Activated CD4-positive, alpha-beta memory T cell treated with anti-CD3 and anti-CD28 coated beads, Interleukin-2, amount 10 ng/mL, durations not matched to agents 7 days and 5 days (primary cell): ENCODE data around the gene PRELID1. TPM values are rescaled to one million over a fixed set of nuclear protein-coding genes. Genes with fewer than 3 reads are reported as not detected.

Source experiments
- CTCF ChIA-PET: fragments of 350-600 bp; sonication (Branson Sonifier 250); formaldehyde crosslinking; loops from one replicate; lab custom pipeline; 2021; ENCODE audit warnings: antibody characterized with exemption, inconsistent platforms; lab: Charles Lee
- POLR2A ChIA-PET: fragments of 350-600 bp; sonication (Branson Sonifier 250); formaldehyde crosslinking; loops from one replicate; lab custom pipeline; 2021; ENCODE audit warnings: antibody characterized with exemption; lab: Charles Lee
- DNase-seq: peaks from one replicate; pipeline ENCODE4 v3.0.0-alpha.2; 2020
- H3K27ac Mint-ChIP-seq: one replicate; pipeline ENCODE4 v1.8.0; 2021; ENCODE audit warnings: mild to moderate bottlenecking, mixed read lengths
- H3K27me3 Mint-ChIP-seq: one replicate; pipeline ENCODE4 v1.8.0; 2021; ENCODE audit warnings: mixed read lengths
- H3K36me3 Mint-ChIP-seq: one replicate; pipeline ENCODE4 v1.8.0; 2021; ENCODE audit warnings: low read depth, mixed read lengths
- H3K4me1 Mint-ChIP-seq: one replicate; pipeline ENCODE4 v1.8.0; 2021; ENCODE audit warnings: mixed read lengths
- H3K4me3 Mint-ChIP-seq: one replicate; pipeline ENCODE4 v1.8.0; 2021; ENCODE audit warnings: mild to moderate bottlenecking, mixed read lengths
- H3K9me3 Mint-ChIP-seq: one replicate; pipeline ENCODE4 v1.8.0; 2021; ENCODE audit warnings: mixed read lengths
- total RNA-seq, 2 experiments: library from RNA; stranded (reverse); gene quantifications; one replicate each; pipeline ENCODE4 v1.2.3, GENCODE V29; 2021

Gene PRELID1
- total RNA-seq, 2 experiments from 2014 or later = 153 to 156 TPM

DNA sequence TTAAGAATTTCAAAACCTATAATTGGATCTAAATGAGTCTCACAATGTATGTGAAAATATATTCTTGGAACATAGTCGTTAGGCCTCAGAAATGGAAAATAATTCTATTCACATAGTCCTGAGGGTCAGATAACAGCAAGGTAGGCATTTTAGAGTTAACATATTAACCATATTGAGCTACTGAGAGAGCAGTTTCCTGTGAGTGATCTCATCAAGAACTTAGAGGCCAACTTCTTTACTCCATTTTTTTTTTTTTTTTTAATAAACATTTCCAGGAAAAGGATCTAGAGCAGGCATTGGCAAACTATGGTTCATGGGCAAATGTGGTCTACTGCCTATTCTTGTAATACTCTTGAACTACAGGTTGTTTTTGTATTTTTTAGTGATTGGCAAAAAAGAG lies 26.7 kb upstream of the PRELID1 start:
- Mint-ChIP-seq H3K27me3 (no peaks in the 10 kb centered on the region), H3K36me3 (peaks cover 55% of the 10 kb centered on the region), H3K27ac (peak overlapping the region; percentile 74), H3K4me1 (peaks cover 15% of the 10 kb centered on the region), H3K9me3 (no peaks in the 10 kb centered on the region), H3K4me3 (no peak overlapping the region)
- ChIA-PET CTCF (interaction anchor here (0.6 to 1.1 kb wide), 5 partner anchors 13 to 275 kb away, joined by 3 to 4 read pairs (median 3); no protein-coding TSS in a partner anchor), POLR2A (interaction anchor here (0.6 to 1.4 kb wide), 5 partner anchors 20 to 163 kb away, joined by 3 to 6 read pairs (median 3); no protein-coding TSS in a partner anchor)
- no peak for DNase-seq

DNA sequence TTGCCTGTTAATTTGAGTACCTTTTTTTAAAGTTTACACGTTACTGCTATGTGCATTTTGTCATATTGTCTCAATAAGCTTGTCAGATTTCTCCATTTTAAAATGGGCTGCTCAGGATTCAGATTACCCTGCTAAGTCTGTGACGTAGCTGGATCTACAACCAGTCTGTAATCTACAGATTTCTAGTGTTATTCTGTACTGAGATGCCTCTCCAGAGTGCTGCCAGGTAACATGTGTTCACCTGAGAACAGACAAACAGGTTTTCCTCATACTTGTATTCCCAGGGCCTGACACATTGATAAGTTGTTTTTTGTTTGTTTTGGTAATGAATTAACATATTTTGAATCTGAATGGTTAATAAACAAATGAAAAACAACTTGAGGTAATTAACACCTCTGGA lies 15.4 kb upstream of the PRELID1 start:
- H3K27me3 Mint-ChIP-seq = no peaks in the 10 kb centered on the region
- ChIA-PET CTCF (interaction anchor here (0.7 kb wide), 1 partner anchor 22 kb away, joined by 3 read pairs; no protein-coding TSS in a partner anchor), POLR2A (interaction anchor here (1.0 kb wide), 1 partner anchor 15 kb away, joined by 3 read pairs; the partner anchor contains the start of genes PRELID1 and RAB24)
- DNase-seq = no peak
- no peaks in the 10 kb centered on the region for H3K9me3 Mint-ChIP-seq
- H3K27ac Mint-ChIP-seq = no peak overlapping the region
- peaks cover 7% of the 10 kb centered on the region for H3K4me1 Mint-ChIP-seq
- H3K36me3 Mint-ChIP-seq = peaks cover 49% of the 10 kb centered on the region
- no peak overlapping the region for H3K4me3 Mint-ChIP-seq

DNA sequence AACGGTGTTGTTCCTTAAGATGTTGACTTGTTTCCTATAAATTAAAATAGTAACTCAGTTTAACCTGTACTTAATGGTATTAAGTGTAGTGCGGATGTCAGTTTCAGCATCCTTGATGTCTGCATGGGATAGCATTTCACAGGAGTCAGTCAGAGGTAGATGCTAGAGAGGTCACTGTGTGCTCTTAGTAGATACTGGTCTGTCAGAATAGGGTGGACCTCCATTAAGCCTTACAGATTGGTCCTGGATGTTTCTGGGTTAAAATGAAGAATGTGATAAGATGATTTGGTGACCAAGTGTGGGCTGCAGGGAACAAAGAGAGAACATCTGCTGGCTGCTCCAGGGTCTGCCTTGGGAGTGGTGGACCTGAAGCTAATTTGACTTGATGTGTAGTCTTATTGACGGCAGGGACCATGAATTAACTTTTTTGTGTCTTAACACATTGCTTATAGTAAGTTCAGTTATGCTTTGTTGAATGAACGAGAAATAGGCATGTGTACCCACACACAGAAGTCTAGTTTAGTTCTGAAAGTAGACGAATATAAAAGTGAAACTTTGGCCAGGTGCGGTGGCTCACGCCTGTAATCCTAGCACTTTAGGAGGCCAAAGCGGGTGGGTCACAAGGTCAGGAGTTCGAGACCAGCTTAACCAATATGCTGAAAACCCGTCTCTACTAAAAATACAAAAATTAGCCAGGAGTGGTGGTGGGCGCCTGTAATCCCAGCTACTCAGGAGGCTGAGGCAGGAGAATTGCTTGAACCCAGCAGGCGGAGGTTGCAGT lies 12.6 kb upstream of the PRELID1 start:
- Mint-ChIP-seq H3K27ac (no peak overlapping the region), H3K36me3 (peaks cover 61% of the 10 kb centered on the region), H3K27me3 (no peaks in the 10 kb centered on the region), H3K9me3 (no peaks in the 10 kb centered on the region), H3K4me3 (no peak overlapping the region), H3K4me1 (peaks cover 18% of the 10 kb centered on the region)
- ChIA-PET CTCF (interaction anchor here (1.9 kb wide), 1 partner anchor 19 kb away, joined by 6 read pairs; no protein-coding TSS in a partner anchor), POLR2A (no interaction called here)
- DNase-seq = no peak

DNA sequence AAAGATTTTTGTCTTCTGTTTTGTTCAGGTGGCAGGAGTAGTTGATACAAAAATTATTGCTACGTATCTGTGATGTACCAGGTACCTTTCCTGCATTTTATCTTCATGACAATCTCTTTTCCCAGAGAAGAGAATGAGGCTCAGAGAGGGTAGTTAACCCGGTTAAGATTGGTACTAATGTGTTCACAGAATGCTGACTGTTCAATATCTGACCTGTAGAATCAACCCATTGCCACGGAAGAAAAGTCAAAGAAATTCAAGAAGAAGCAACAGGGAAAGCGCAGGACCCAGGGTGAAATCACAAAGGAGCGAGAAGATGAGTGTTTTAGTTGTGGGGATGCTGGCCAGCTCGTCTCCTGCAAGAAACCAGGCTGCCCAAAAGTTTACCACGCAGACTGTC lies 11.9 kb upstream of the PRELID1 start:
- H3K4me3 Mint-ChIP-seq = no peak overlapping the region
- H3K27me3 Mint-ChIP-seq = no peaks in the 10 kb centered on the region
- DNase-seq = no peak
- no peaks in the 10 kb centered on the region for H3K9me3 Mint-ChIP-seq
- peaks cover 67% of the 10 kb centered on the region for H3K36me3 Mint-ChIP-seq
- no peak overlapping the region for H3K27ac Mint-ChIP-seq
- ChIA-PET CTCF (no interaction called here), POLR2A (no interaction called here)
- H3K4me1 Mint-ChIP-seq = peaks cover 24% of the 10 kb centered on the region

DNA sequence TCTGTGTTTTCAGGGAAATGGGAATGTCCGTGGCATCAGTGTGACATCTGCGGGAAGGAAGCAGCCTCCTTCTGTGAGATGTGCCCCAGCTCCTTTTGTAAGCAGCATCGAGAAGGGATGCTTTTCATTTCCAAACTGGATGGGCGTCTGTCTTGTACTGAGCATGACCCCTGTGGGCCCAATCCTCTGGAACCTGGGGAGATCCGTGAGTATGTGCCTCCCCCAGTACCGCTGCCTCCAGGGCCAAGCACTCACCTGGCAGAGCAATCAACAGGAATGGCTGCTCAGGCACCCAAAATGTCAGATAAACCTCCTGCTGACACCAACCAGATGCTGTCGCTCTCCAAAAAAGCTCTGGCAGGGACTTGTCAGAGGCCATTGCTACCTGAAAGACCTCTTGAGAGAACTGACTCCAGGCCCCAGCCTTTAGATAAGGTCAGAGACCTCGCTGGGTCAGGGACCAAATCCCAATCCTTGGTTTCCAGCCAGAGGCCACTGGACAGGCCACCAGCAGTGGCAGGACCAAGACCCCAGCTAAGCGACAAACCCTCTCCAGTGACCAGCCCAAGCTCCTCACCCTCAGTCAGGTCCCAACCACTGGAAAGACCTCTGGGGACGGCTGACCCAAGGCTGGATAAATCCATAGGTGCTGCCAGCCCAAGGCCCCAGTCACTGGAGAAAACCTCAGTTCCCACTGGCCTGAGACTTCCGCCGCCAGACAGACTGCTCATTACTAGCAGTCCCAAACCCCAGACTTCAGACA lies 9.6 kb upstream of the PRELID1 start:
- Mint-ChIP-seq H3K36me3 (peaks cover 76% of the 10 kb centered on the region), H3K9me3 (no peaks in the 10 kb centered on the region), H3K27ac (no peak overlapping the region), H3K4me3 (no peak overlapping the region), H3K27me3 (no peaks in the 10 kb centered on the region), H3K4me1 (peaks cover 41% of the 10 kb centered on the region)
- CTCF ChIA-PET = interaction anchor here (0.6 to 1.2 kb wide), 2 partner anchors 14 to 174 kb away, joined by 3 read pairs; no protein-coding TSS in a partner anchor
- DNase-seq = no peak
- POLR2A ChIA-PET = interaction anchor here (1.1 kb wide), 1 partner anchor 16 kb away, joined by 4 read pairs; no protein-coding TSS in a partner anchor

DNA sequence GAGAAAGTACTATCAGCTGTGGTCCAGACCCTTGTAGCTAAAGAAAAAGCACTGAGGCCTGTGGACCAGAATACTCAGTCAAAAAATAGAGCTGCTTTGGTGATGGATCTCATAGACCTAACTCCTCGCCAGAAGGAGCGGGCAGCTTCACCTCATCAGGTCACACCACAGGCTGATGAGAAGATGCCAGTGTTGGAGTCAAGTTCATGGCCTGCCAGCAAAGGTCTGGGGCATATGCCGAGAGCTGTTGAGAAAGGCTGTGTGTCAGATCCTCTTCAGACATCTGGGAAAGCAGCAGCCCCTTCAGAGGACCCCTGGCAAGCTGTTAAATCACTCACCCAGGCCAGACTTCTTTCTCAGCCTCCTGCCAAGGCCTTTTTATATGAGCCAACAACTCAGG lies 9.0 kb upstream of the PRELID1 start:
- POLR2A ChIA-PET = interaction anchor here (1.1 kb wide), 1 partner anchor 15 kb away, joined by 4 read pairs; no protein-coding TSS in a partner anchor
- CTCF ChIA-PET = interaction anchor here (0.6 to 1.2 kb wide), 2 partner anchors 14 to 175 kb away, joined by 3 read pairs; no protein-coding TSS in a partner anchor
- Mint-ChIP-seq H3K27ac (peak overlapping the region; percentile 7), H3K27me3 (no peaks in the 10 kb centered on the region), H3K4me3 (no peak overlapping the region), H3K36me3 (peaks cover 71% of the 10 kb centered on the region), H3K4me1 (peaks cover 47% of the 10 kb centered on the region), H3K9me3 (no peaks in the 10 kb centered on the region)
- DNase-seq = no peak

DNA sequence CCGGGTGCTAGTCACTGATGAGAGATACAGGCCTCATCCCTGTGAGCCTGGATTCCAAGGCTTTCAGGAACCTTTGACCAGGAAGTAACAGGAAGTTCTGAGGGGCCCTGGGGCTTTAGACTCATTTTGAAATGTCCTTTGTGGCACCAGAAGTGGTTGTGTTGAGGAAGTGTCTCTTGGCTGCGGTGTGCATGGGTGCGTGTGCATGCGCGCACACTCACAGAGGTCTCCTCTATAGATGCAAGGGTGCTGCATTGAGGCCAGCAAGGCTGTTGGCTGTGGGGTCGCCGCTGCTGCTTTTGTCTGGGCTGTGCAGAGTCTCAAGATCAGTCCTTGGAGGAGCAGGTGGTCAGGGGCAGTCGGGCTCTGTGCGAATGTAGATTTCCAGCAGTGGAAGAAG lies 7.7 kb upstream of the PRELID1 start:
- Mint-ChIP-seq H3K27ac (peak overlapping the region; percentile 72), H3K9me3 (no peaks in the 10 kb centered on the region), H3K4me3 (no peak overlapping the region), H3K4me1 (peaks cover 57% of the 10 kb centered on the region), H3K27me3 (no peaks in the 10 kb centered on the region), H3K36me3 (peaks cover 76% of the 10 kb centered on the region)
- ChIA-PET CTCF (interaction anchor here (0.9 to 4.5 kb wide), 5 partner anchors 14 to 184 kb away, joined by 3 to 43 read pairs (median 4); no protein-coding TSS in a partner anchor), POLR2A (interaction anchor here (1.0 to 2.3 kb wide), 2 partner anchors 16 to 19 kb away, joined by 3 to 11 read pairs; partner anchors contain the start of gene MXD3)
- no peak for DNase-seq

DNA sequence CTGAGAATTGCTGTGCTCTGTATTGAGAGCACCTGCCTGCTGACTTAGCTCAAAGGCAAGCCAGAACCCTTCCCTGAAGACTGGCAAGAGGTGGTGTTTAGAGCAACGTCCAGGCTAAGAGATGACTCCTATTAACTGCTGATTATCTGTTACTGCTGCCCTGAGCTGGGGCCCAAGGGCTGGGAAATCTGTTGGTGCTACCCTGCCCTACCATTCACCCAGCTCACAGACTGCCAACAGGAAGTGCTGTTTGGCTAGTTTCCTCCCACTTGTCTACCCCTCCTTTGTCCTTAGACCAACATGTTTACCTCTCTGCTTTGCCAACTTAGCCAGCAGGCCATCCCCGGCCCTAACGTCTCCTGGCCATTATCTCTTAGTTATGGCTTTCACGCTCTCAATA lies 7.0 kb upstream of the PRELID1 start:
- no peak for DNase-seq
- Mint-ChIP-seq H3K9me3 (no peaks in the 10 kb centered on the region), H3K4me3 (no peak overlapping the region), H3K36me3 (peaks cover 79% of the 10 kb centered on the region), H3K27me3 (no peaks in the 10 kb centered on the region), H3K4me1 (peaks cover 63% of the 10 kb centered on the region), H3K27ac (peak overlapping the region; percentile 72)
- ChIA-PET POLR2A (interaction anchor here (0.6 to 2.3 kb wide), 3 partner anchors 15 to 21 kb away, joined by 3 to 11 read pairs (median 4); partner anchors contain the start of gene MXD3), CTCF (interaction anchor here (0.9 to 4.5 kb wide), 5 partner anchors 13 to 185 kb away, joined by 3 to 43 read pairs (median 4); no protein-coding TSS in a partner anchor)

DNA sequence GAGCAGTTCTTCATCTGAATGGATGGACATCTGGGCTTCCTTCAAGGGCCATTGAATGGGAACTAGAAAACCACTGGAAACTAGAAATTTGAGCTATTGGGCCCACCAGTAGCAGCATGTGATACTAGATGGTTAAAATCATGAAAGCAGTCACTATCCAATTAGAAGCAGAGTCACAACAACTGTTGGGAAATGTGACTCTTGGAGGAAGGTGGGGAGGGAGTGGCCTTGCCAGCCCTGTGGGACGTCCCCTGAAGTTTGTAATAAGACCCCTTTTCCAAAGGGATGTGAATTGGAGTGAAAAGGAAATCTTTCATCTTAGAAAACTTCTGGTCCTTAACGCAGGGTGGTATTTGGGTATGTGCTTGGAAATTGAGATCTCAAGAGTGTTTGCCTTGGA lies 5.7 kb upstream of the PRELID1 start:
- Mint-ChIP-seq H3K27me3 (no peaks in the 10 kb centered on the region), H3K4me1 (peaks cover 73% of the 10 kb centered on the region), H3K27ac (no peak overlapping the region), H3K9me3 (no peaks in the 10 kb centered on the region), H3K36me3 (peaks cover 75% of the 10 kb centered on the region), H3K4me3 (no peak overlapping the region)
- no peak for DNase-seq
- POLR2A ChIA-PET = interaction anchor here (1.9 to 2.8 kb wide), 3 partner anchors 14 to 21 kb away, joined by 4 to 11 read pairs (median 6); partner anchors contain the start of gene MXD3
- CTCF ChIA-PET = interaction anchor here (0.8 to 4.5 kb wide), 2 partner anchors 12 to 211 kb away, joined by 3 to 43 read pairs; partner anchors contain the start of gene FGFR4

DNA sequence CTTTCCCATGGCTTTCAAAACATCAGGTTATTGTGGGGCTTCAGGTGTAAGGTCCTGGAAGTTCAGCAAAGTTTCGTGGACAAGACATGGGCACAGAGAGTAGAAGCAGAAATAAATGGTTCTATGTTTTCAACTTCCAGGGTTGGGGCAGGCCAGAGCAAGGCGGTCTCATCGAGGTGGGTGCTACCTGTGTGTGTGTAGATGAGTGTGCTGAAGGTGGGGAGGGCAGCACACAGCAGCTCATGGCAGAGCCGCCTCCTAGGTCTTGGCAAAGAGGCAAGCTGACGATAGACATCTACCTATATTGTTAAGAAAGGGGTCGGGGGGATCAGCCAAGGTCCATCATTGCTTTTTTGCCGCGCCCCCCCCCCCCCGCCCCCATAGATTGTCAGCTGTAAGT lies 3.9 kb upstream of the PRELID1 start:
- no peak overlapping the region for H3K4me3 Mint-ChIP-seq
- ChIA-PET CTCF (interaction anchor here (1.2 to 4.5 kb wide), 3 partner anchors 10 to 186 kb away, joined by 3 to 43 read pairs (median 13); no protein-coding TSS in a partner anchor), POLR2A (interaction anchor here (1.2 to 6.1 kb wide), 5 partner anchors 12 to 167 kb away, joined by 3 to 68 read pairs (median 5); partner anchors contain the start of gene MXD3)
- peaks cover 69% of the 10 kb centered on the region for H3K36me3 Mint-ChIP-seq
- H3K27me3 Mint-ChIP-seq = no peaks in the 10 kb centered on the region
- no peak for DNase-seq
- H3K4me1 Mint-ChIP-seq = peaks cover 77% of the 10 kb centered on the region
- no peaks in the 10 kb centered on the region for H3K9me3 Mint-ChIP-seq
- peak overlapping the region; percentile 75 for H3K27ac Mint-ChIP-seq

DNA sequence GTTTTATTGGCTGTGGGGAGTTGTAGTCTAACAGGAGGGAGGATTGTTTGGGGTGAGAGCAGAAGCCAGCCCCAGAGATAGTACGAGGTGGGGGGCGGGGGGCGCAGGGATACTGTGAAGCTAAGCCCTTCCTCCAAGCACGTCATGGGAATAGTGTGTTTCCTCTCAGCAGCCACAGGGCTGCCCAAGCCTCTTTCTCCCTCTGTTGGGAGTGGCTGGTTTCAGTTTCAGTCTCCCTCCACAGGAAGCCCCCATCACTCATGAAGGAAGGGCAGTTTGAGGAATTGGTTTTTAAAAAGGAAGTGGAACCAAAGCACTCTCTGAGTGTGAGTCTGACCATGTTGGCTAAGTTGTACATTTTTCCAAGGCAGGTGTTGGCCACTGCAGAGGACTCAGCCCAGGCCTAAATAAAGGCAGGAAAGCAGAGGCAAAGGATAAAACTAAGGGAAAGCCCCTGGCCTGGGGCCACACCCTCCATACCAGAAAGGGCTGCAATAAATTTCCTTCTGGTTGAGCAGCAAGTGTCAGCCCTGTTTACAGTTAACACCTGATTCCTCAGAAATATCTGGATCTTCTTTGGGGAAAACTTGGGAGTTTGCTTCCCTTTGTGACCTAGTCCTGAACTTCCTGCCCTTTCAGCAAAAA lies 3.2 kb upstream of the PRELID1 start:
- H3K9me3 Mint-ChIP-seq = no peaks in the 10 kb centered on the region
- ChIA-PET CTCF (interaction anchor here (0.8 to 4.5 kb wide), 8 partner anchors 9 to 186 kb away, joined by 3 to 43 read pairs (median 9); partner anchors contain the start of gene MXD3), POLR2A (interaction anchor here (0.9 to 6.1 kb wide), 7 partner anchors 11 to 167 kb away, joined by 3 to 68 read pairs (median 5); partner anchors contain the start of genes MXD3 and NSD1)
- no peaks in the 10 kb centered on the region for H3K27me3 Mint-ChIP-seq
- H3K36me3 Mint-ChIP-seq = peaks cover 69% of the 10 kb centered on the region
- DNase-seq = peak; percentile 70
- peaks cover 79% of the 10 kb centered on the region for H3K4me1 Mint-ChIP-seq
- peak overlapping the region; percentile 92 for H3K27ac Mint-ChIP-seq
- peak overlapping the region; percentile 64 for H3K4me3 Mint-ChIP-seq
